Stomach (tissue), 4 donors: ENCODE measurements around the gene OTOG.

Source experiments
- CTCF ChIP-seq, 7 experiments: fragments of 450-650 bp in 4 of 7; fragments of 200-600 bp in 3 of 7; sonication (generic) in 3 of 7; IDR thresholded peaks; one replicate each; pipeline ENCODE4 v1.5.1; 2016 to 2019; ENCODE audit warnings: antibody characterized with exemption in 7 of 7, control low read depth in 2 of 7, mild to moderate bottlenecking in 1 of 7
- POLR2A ChIP-seq, 4 donors: fragments of 450-650 bp; IDR thresholded peaks; one replicate each; pipeline ENCODE4 v1.6.1; 2016; ENCODE audit warnings: antibody characterized with exemption in 4 of 4, control low read depth in 2 of 4, mild to moderate bottlenecking in 1 of 4, moderate library complexity in 1 of 4
- POLR2AphosphoS5 ChIP-seq, 3 donors: sonication (generic); formaldehyde crosslinking; IDR thresholded peaks; one replicate each; pipeline ENCODE4 v1.6.1; 2016; ENCODE audit warnings: antibody characterized with exemption in 3 of 3

GRCh38 chr11:17588166-17588565 is 41.1 kb downstream of the OTOG start:
- TF ChIP-seq POLR2AphosphoS5 (IDR thresholded peaks at IDR 0.05): no peak
- no peak for TF ChIP-seq CTCF (IDR thresholded peaks at IDR 0.05)
- TF ChIP-seq POLR2A (IDR thresholded peaks at IDR 0.05): no peak
